Astrocyte (in vitro differentiated cells and primary cell): ENCODE measurements around the gene PYGB.

Experiments used
- CTCF ChIP-seq: IDR thresholded peaks from 2 replicates; pipeline ENCODE4 v1.5.1; 2011; ENCODE audit warnings: low read depth, mild to moderate bottlenecking, inconsistent platforms, low read length, moderate library complexity; ENCODE audit not compliant: insufficient read depth
- EZH2 ChIP-seq: IDR thresholded peaks from 2 replicates; pipeline ENCODE4 v1.6.1; 2012; ENCODE audit warnings: mild to moderate bottlenecking, low read length, inconsistent platforms; ENCODE audit not compliant: insufficient read depth

- TF ChIP-seq CTCF (no peak), EZH2 (no peak)
Measured at GRCh38 chr20:25233016-25233772, 14.7 kb upstream of the PYGB start.
